ENCODE measurements around the gene HTATIP2.
"Not testable (repeated sequence)": the region's sequence is repeated elsewhere in the genome, so short reads cannot be mapped to it uniquely, and the experiment has no call there.

The HTATIP2 gene
- long read RNA-seq, donor 1, partial matches to known transcripts, result 0 of 1 reads
- long read RNA-seq, donor 1, other reads (novel, unspliced or antisense), result 0 of 1 reads
- long read RNA-seq, donor 2, partial matches to known transcripts, result 0 of 3 reads
- long read RNA-seq, donor 2, other reads (novel, unspliced or antisense), result 0 of 3 reads
- long read RNA-seq, donor 3, partial matches to known transcripts, result 0 of 2 reads
- long read RNA-seq, donor 3, other reads (novel, unspliced or antisense), result 0 of 2 reads
- long read RNA-seq, donor 4, result 0 reads
- long read RNA-seq, donor 5, partial matches to known transcripts, result 0 of 1 reads
- long read RNA-seq, donor 5, other reads (novel, unspliced or antisense), result 0 of 1 reads
- long read RNA-seq, donor 6, partial matches to known transcripts, result 0 of 2 reads
- long read RNA-seq, donor 6, other reads (novel, unspliced or antisense), result 0 of 2 reads
- long read RNA-seq, donor 7, partial matches to known transcripts, result 0 of 4 reads
- long read RNA-seq, donor 7, other reads (novel, unspliced or antisense), result 0 of 4 reads
- long read RNA-seq, donor 8, partial matches to known transcripts, result 0 of 6 reads
- long read RNA-seq, donor 8, other reads (novel, unspliced or antisense), result 0 of 6 reads

GRCh38 chr11:20363500-20364340, at the start of gene HTATIP2:
Gene HTATIP2 (plus strand): TSS chr11:20363714. CDS start chr11:20364238, 524 bp downstream.
- DNase-seq, result peak; percentile 63

- no peak for DNase-seq
Observed at GRCh38 chr11:20315800-20316199, 47.7 kb upstream of the HTATIP2 start.

GRCh38 chr11:20321177-20321576, 42.3 kb upstream of the HTATIP2 start:
- DNase-seq, result no peak

GRCh38 chr11:20327377-20327935, 36.1 kb upstream of the HTATIP2 start:
- DNase-seq, result no peak

- no peak for DNase-seq
Observed at GRCh38 chr11:20336056-20336455, 27.5 kb upstream of the HTATIP2 start.

- DNase-seq, result peak; percentile 4
Observed at GRCh38 chr11:20337526-20338154, 25.9 kb upstream of the HTATIP2 start.

- no peak for DNase-seq
Observed at GRCh38 chr11:20342347-20343141, 21.0 kb upstream of the HTATIP2 start.

- DNase-seq, result no peak
Observed at GRCh38 chr11:20351136-20351535, 12.4 kb upstream of the HTATIP2 start.

- DNase-seq, result no peak
Observed at GRCh38 chr11:20351751-20352262, 11.7 kb upstream of the HTATIP2 start.

GRCh38 chr11:20353829-20354434, 9.6 kb upstream of the HTATIP2 start:
- peak; percentile 6 for DNase-seq

- no peak for DNase-seq
Observed at GRCh38 chr11:20355221-20356219, 8.0 kb upstream of the HTATIP2 start.

- no peak for DNase-seq
Observed at GRCh38 chr11:20357150-20357549, 6.4 kb upstream of the HTATIP2 start.

GRCh38 chr11:20360650-20361049, 2.9 kb upstream of the HTATIP2 start:
- no peak for DNase-seq

GRCh38 chr11:20362481-20362880, 1.0 kb upstream of the HTATIP2 start:
- no peak for DNase-seq

GRCh38 chr11:20363149-20363499, 390 bp upstream of the HTATIP2 start:
- no peak for DNase-seq

- DNase-seq, result no peak
Observed at GRCh38 chr11:20364341-20364792, 853 bp downstream of the HTATIP2 start.

GRCh38 chr11:20365465-20365864, 2.0 kb downstream of the HTATIP2 start:
- DNase-seq, result not testable (repeated sequence)

GRCh38 chr11:20367313-20367948, 3.9 kb downstream of the HTATIP2 start:
- no peak for DNase-seq

GRCh38 chr11:20368438-20368837, 4.9 kb downstream of the HTATIP2 start:
- no peak for DNase-seq
